H1 (cell line): ENCODE measurements around the gene SLC22A25. TPM values are rescaled to one million over a fixed set of nuclear protein-coding genes. Genes with fewer than 3 reads are reported as not detected.

Source experiments
- CTCF ChIA-PET: fragments of 300-600 bp; sonication (Branson Sonifier 250); formaldehyde crosslinking; loops from one replicate; lab custom pipeline; 2021; ENCODE audit not compliant: partially characterized antibody; lab: Charles Lee
- POLR2A ChIA-PET: fragments of 300-600 bp; sonication (Branson Sonifier 250); formaldehyde crosslinking; loops from one replicate; lab custom pipeline; 2021; ENCODE audit warnings: inconsistent platforms; ENCODE audit not compliant: partially characterized antibody; lab: Charles Lee
- DNase-seq, 2 experiments: peaks; one replicate each; pipeline versions ENCODE4 v3.0.0 to v3.0.0-alpha.2; 2010 to 2022; ENCODE audit warnings: low spot score in 2 of 2, low read depth in 1 of 2, mixed read lengths in 1 of 2
- FAIRE-seq: peaks from 2 replicates; lab custom pipeline; 2011; peaks lifted over from hg19 to GRCh38; lab: Jason Lieb, UNC
- H2AFZ ChIP-seq: 2 replicates; pipeline ENCODE4 v1.8.1; 2012; ENCODE audit warnings: low read length, inconsistent platforms
- H2AK5ac ChIP-seq: 2 replicates; pipeline ENCODE4 v1.6.1; 2013; ENCODE audit warnings: low read depth, low read length
- H2BK120ac ChIP-seq: replicated peaks from 2 replicates; pipeline ENCODE3; 2013; ENCODE audit warnings: low read depth, low read length, inconsistent platforms
- H2BK12ac ChIP-seq: 2 replicates; pipeline ENCODE4 v1.6.1; 2013; ENCODE audit warnings: low read depth, low read length
- H2BK15ac ChIP-seq: 2 replicates; pipeline ENCODE4 v1.6.1; 2013; ENCODE audit warnings: low read length
- H2BK20ac ChIP-seq: 2 replicates; pipeline ENCODE4 v1.6.1; 2013; ENCODE audit warnings: low read length
- H2BK5ac ChIP-seq: 2 replicates; pipeline ENCODE4 v1.6.1; 2013; ENCODE audit warnings: low read depth, low read length
- H3K14ac ChIP-seq: 2 replicates; pipeline ENCODE4 v1.6.1; 2013; ENCODE audit warnings: inconsistent platforms; ENCODE audit not compliant: insufficient read length
- H3K18ac ChIP-seq: 2 replicates; pipeline ENCODE4 v1.6.1; 2013; ENCODE audit warnings: low read length; ENCODE audit errors: extremely low read depth
- H3K23ac ChIP-seq: 2 replicates; pipeline ENCODE4 v1.6.1; 2013; ENCODE audit warnings: inconsistent platforms; ENCODE audit not compliant: insufficient read length
- H3K23me2 ChIP-seq: 2 replicates; pipeline ENCODE4 v1.6.1; 2013; ENCODE audit warnings: low read depth, low read length
- H3K27ac ChIP-seq: 2 replicates; pipeline ENCODE4 v1.6.1; 2011; ENCODE audit warnings: low read depth, low read length, inconsistent platforms
- H3K27me3 ChIP-seq, 4 experiments: replicated peaks in 1 of 4; 1 replicate in 1 of 4; 2 replicates in 3 of 4; pipeline versions ENCODE4 v1.6.1 to v1.8.1; 2011 to 2013; ENCODE audit warnings: low read length in 3 of 4, mild to moderate bottlenecking in 3 of 4, inconsistent platforms in 2 of 4, mixed read lengths in 2 of 4, moderate library complexity in 1 of 4; ENCODE audit not compliant: control insufficient read depth in 3 of 4, insufficient read depth in 3 of 4; ENCODE audit errors: extremely low read depth in 1 of 4
- H3K36me3 ChIP-seq, 4 experiments: 2 replicates each; pipeline versions ENCODE4 v1.6.1 to v1.8.1; 2011 to 2013; ENCODE audit warnings: mild to moderate bottlenecking in 4 of 4, low read length in 3 of 4, moderate library complexity in 2 of 4, control low read depth in 1 of 4, inconsistent platforms in 1 of 4; ENCODE audit not compliant: insufficient read depth in 4 of 4, control insufficient read depth in 2 of 4
- H3K4ac ChIP-seq: replicated peaks from 2 replicates; pipeline ENCODE3; 2013; ENCODE audit warnings: low read length, low read depth, mixed read lengths, inconsistent platforms; ENCODE audit not compliant: insufficient read length
- H3K4me1 ChIP-seq, 4 experiments: replicated peaks in 1 of 4; 1 replicate in 1 of 4; 2 replicates in 3 of 4; pipeline versions ENCODE4 v1.6.1 to v1.8.1; 2011 to 2013; ENCODE audit warnings: low read length in 3 of 4, inconsistent platforms in 2 of 4, mixed read lengths in 1 of 4; ENCODE audit not compliant: insufficient read depth in 4 of 4, control insufficient read depth in 3 of 4
- H3K4me2 ChIP-seq, 2 experiments: 2 replicates each; pipeline versions ENCODE4 v1.6.1 to v1.8.1; 2011 to 2013; ENCODE audit warnings: low read depth in 2 of 2, low read length in 2 of 2, control low read depth in 1 of 2, inconsistent platforms in 1 of 2, mild to moderate bottlenecking in 1 of 2; ENCODE audit not compliant: insufficient read depth in 1 of 2
- H3K4me3 ChIP-seq, 4 experiments: fragments of 200-600, 300-600 bp in 1 of 4; sonication (generic), shearing (Covaris generic), sonication (Bioruptor Twin) in 1 of 4; 2 replicates each; pipeline versions ENCODE4 v1.5.1 to v1.8.1; 2011 to 2016; ENCODE audit warnings: low read length in 4 of 4, low read depth in 3 of 4, control low read depth in 2 of 4, inconsistent platforms in 2 of 4, mild to moderate bottlenecking in 2 of 4, mixed read lengths in 1 of 4, moderate library complexity in 1 of 4; ENCODE audit not compliant: insufficient read depth in 2 of 4; ENCODE audit errors: extremely low read depth in 1 of 4
- H3K56ac ChIP-seq: replicated peaks from 2 replicates; pipeline ENCODE3; 2013; ENCODE audit warnings: low read depth, mild to moderate bottlenecking, mixed read lengths, low read length, inconsistent platforms; ENCODE audit not compliant: insufficient read length
- H3K79me1 ChIP-seq: 2 replicates; pipeline ENCODE4 v1.6.1; 2013; ENCODE audit warnings: low read depth, low read length, control low read depth
- H3K79me2 ChIP-seq, 2 experiments: 2 replicates each; pipeline versions ENCODE4 v1.6.1 to v1.8.1; 2012 to 2013; ENCODE audit warnings: low read length in 2 of 2, mild to moderate bottlenecking in 2 of 2, inconsistent platforms in 1 of 2; ENCODE audit not compliant: insufficient read depth in 2 of 2, control insufficient read depth in 1 of 2
- H3K9ac ChIP-seq, 4 experiments: replicated peaks in 1 of 4; 1 replicate in 1 of 4; 2 replicates in 3 of 4; pipeline versions ENCODE4 v1.6.1 to v1.8.1; 2011 to 2013; ENCODE audit warnings: low read depth in 3 of 4, low read length in 3 of 4, control low read depth in 2 of 4, mild to moderate bottlenecking in 2 of 4, moderate library complexity in 2 of 4, inconsistent platforms in 1 of 4; ENCODE audit errors: extremely low read depth in 1 of 4
- H3K9me3 ChIP-seq, 2 experiments: 2 replicates each; pipeline versions ENCODE4 v1.6.1 to v1.8.1; 2012 to 2013; ENCODE audit warnings: mild to moderate bottlenecking in 2 of 2, moderate library complexity in 2 of 2, control low read depth in 1 of 2, inconsistent platforms in 1 of 2, low read depth in 1 of 2, low read length in 1 of 2, mixed read lengths in 1 of 2; ENCODE audit not compliant: insufficient read depth in 2 of 2
- H4K20me1 ChIP-seq, 2 experiments: replicated peaks in 1 of 2; 2 replicates each; pipeline versions ENCODE3 to v1.8.1; 2011 to 2013; ENCODE audit warnings: inconsistent platforms in 2 of 2, low read length in 2 of 2, mild to moderate bottlenecking in 1 of 2; ENCODE audit not compliant: insufficient read depth in 2 of 2, control insufficient read depth in 1 of 2
- H4K5ac ChIP-seq: 2 replicates; pipeline ENCODE4 v1.6.1; 2013; ENCODE audit warnings: low read length, low read depth, mixed read lengths, inconsistent platforms; ENCODE audit not compliant: insufficient read length
- H4K8ac ChIP-seq: 2 replicates; pipeline ENCODE4 v1.8.0; 2013; ENCODE audit warnings: mild to moderate bottlenecking, moderate library complexity, low read length, inconsistent platforms; ENCODE audit not compliant: insufficient read depth; ENCODE audit errors: extremely low read depth
- H4K91ac ChIP-seq: replicated peaks from 2 replicates; pipeline ENCODE3; 2013; ENCODE audit warnings: low read length, mixed read lengths, inconsistent platforms; ENCODE audit not compliant: insufficient read length
- CHD1 ChIP-seq: IDR thresholded peaks from 2 replicates; pipeline ENCODE4 v1.6.1; 2012; ENCODE audit warnings: low read depth, low read length, improper control_type of control experiment
- CTBP2 ChIP-seq: IDR thresholded peaks from 2 replicates; pipeline ENCODE4 v1.7.0; 2011; ENCODE audit warnings: borderline replicate concordance, mild to moderate bottlenecking, moderate library complexity, mixed read lengths, low read length; ENCODE audit not compliant: insufficient read depth, insufficient read length
- KDM5A ChIP-seq: fragments of 200-600 bp; IDR thresholded peaks from 2 replicates; pipeline ENCODE4 v1.7.1; 2012; ENCODE audit warnings: mild to moderate bottlenecking, low read length, inconsistent platforms, mixed read lengths
- MAX ChIP-seq: IDR thresholded peaks from 2 replicates; pipeline ENCODE4 v1.6.1; 2012; ENCODE audit warnings: inconsistent platforms
- WGBS, 2 experiments: shearing (Covaris generic) in 1 of 2; methylation state at CpG; one replicate each; pipeline versions ENCODE4 v1.1.6 to v1.1.7; 2013 to 2015; ENCODE audit warnings: low lambda C conversion rate in 2 of 2, mixed read lengths in 2 of 2, inconsistent platforms in 1 of 2, low coverage in 1 of 2, missing lambda C conversion rate in 1 of 2; ENCODE audit not compliant: insufficient replicate concordance in 2 of 2, insufficient coverage in 1 of 2, insufficient read length in 1 of 2; ENCODE audit errors: extremely low coverage in 1 of 2, missing lambda C conversion rate in 1 of 2; 5-methylcytosine and 5-hydroxymethylcytosine counted together
- polyA plus RNA-seq, 7 experiments: library from polyadenylated mRNA; depleted of rRNA in 3 of 7; stranded (reverse) in 5 of 7; unstranded in 2 of 7; fragments of >200 nt in 5 of 7; fragments of 200-250 nt in 2 of 7; gene quantifications; 1 replicate in 5 of 7; 2 replicates in 1 of 7; 4 replicates in 1 of 7; pipeline versions ENCODE4 v1.2.1 to v1.2.3, GENCODE V29; 2011 to 2013; ENCODE audit warnings: missing spikeins in 2 of 7, mixed read lengths in 2 of 7
- total RNA-seq: library from RNA; stranded (reverse); fragmentation: NEBNext Ultra II Directional; extraction: Animal tissue kit (Norgen Biotek cat#: 25700); gene quantifications from 2 replicates; pipeline ENCODE4 v1.2.1, GENCODE V29; 2021

SLC22A25 gene
- total and polyA plus RNA-seq, 2 of the 8 experiments (the other 6 are each of a cell fraction or from before 2014, with no cell fraction given) = not detected

GRCh38 chr11:63210111-63210510 is 33.3 kb downstream of the SLC22A25 start:
- peaks cover 6 to 12% of the 10 kb centered on the region in 2 experiments; a peak in 3 of 4 replicates for H3K9me3 ChIP-seq
- H3K79me1 ChIP-seq = no peaks in the 10 kb centered on the region
- H2AFZ ChIP-seq = no peak overlapping the region
- ChIA-PET POLR2A (no interaction called here), CTCF (interaction anchor here (0.9 to 2.2 kb wide), 3 partner anchors 77 to 189 kb away, joined by 3 to 7 read pairs (median 3); no protein-coding TSS in a partner anchor)
- FAIRE-seq (no peak), DNase-seq (no peak)
- H3K9ac ChIP-seq = no peak overlapping the region
- no peak overlapping the region for H2BK12ac ChIP-seq
- no peak overlapping the region for H3K23ac ChIP-seq
- no peak overlapping the region for H2BK120ac ChIP-seq
- no peak overlapping the region for H3K4me2 ChIP-seq
- no peak overlapping the region for H2BK5ac ChIP-seq
- H3K27me3 ChIP-seq = no peaks in the 10 kb centered on the region
- H3K4ac ChIP-seq = no peak overlapping the region
- H3K27ac ChIP-seq = no peak overlapping the region
- H4K8ac ChIP-seq = no peak overlapping the region
- TF ChIP-seq MAX = no peak
- no peak for TF ChIP-seq CHD1
- no peak for TF ChIP-seq CTBP2
- no peak for TF ChIP-seq KDM5A
- H3K14ac ChIP-seq = no peak overlapping the region
- H2AK5ac ChIP-seq = no peak overlapping the region
- no peaks in the 10 kb centered on the region for H3K36me3 ChIP-seq
- H3K4me1 ChIP-seq = no peaks in the 10 kb centered on the region
- H3K23me2 ChIP-seq = no peaks in the 10 kb centered on the region
- H4K91ac ChIP-seq = no peak overlapping the region
- no peak overlapping the region for H2BK20ac ChIP-seq
- H2BK15ac ChIP-seq = no peak overlapping the region
- no peaks in the 10 kb centered on the region for H3K79me2 ChIP-seq
- H3K18ac ChIP-seq = no peak overlapping the region
- no peak overlapping the region for H3K56ac ChIP-seq
- H3K4me3 ChIP-seq = no peak overlapping the region
- 84% methylated on average over 3 of the region's 3 CpGs; no CpG with 5 or more reads in 1 of the 2 experiments for WGBS, 2 experiments
- H4K5ac ChIP-seq = no peak overlapping the region
- H4K20me1 ChIP-seq = no peaks in the 10 kb centered on the region
